Activated CD8-positive, alpha-beta T cell treated with anti-CD3 and anti-CD28 coated beads for 36 hours (primary cell): Measurements from ENCODE around the gene ALKBH2. TPM values are rescaled to one million over a fixed set of nuclear protein-coding genes. Genes with fewer than 3 reads are reported as not detected.

Experiments
- ATAC-seq: fragments of 200-7000 bp; cut with Tn5 transposase; one replicate; pipeline ENCODE4 v1.10.0; 2021; ENCODE audit warnings: mild to moderate bottlenecking, moderate library complexity
- CTCF ChIA-PET: fragments of 350-600 bp; sonication (Branson Sonifier 250); formaldehyde crosslinking; loops from one replicate; lab custom pipeline; 2021; ENCODE audit warnings: antibody characterized with exemption; lab: Charles Lee
- POLR2A ChIA-PET: fragments of 350-600 bp; sonication (Branson Sonifier 250); formaldehyde crosslinking; loops from one replicate; lab custom pipeline; 2021; ENCODE audit warnings: antibody characterized with exemption; lab: Charles Lee
- DNase-seq: peaks from one replicate; pipeline ENCODE4 v3.0.0-alpha.2; 2020
- H3K27ac Mint-ChIP-seq: one replicate; pipeline ENCODE4 v1.8.0; 2021; ENCODE audit warnings: mild to moderate bottlenecking, mixed read lengths
- H3K27me3 Mint-ChIP-seq: one replicate; pipeline ENCODE4 v1.8.0; 2021; ENCODE audit warnings: mixed read lengths
- H3K36me3 Mint-ChIP-seq: one replicate; pipeline ENCODE4 v1.8.0; 2021; ENCODE audit warnings: low read depth, mixed read lengths
- H3K4me1 Mint-ChIP-seq: one replicate; pipeline ENCODE4 v1.8.0; 2021; ENCODE audit warnings: low read depth, mixed read lengths
- H3K4me3 Mint-ChIP-seq: one replicate; pipeline ENCODE4 v1.8.0; 2021; ENCODE audit warnings: mild to moderate bottlenecking, moderate library complexity, mixed read lengths
- H3K9me3 Mint-ChIP-seq: one replicate; pipeline ENCODE4 v1.8.0; 2021; ENCODE audit warnings: mixed read lengths
- CTCF ChIP-seq: fragments of 200-600 bp; IDR thresholded peaks from one replicate; pipeline ENCODE4 v1.8.0; 2022; ENCODE audit warnings: antibody characterized with exemption, mild to moderate bottlenecking
- intact Hi-C: fragments of 100-400 bp; cut with micrococcal nuclease; formaldehyde crosslinking; loops from one replicate; pipeline ENCODE4 v1.10.0; 2022
- total RNA-seq, 2 experiments: library from RNA; stranded (reverse); gene quantifications; one replicate each; pipeline ENCODE4 v1.2.3, GENCODE V29; 2021

The ALKBH2 gene
- total RNA-seq, 2 experiments from 2014 or later: 35.6 to 37.8 TPM

- no peaks in the 10 kb centered on the region for H3K9me3 Mint-ChIP-seq
- intact Hi-C loops: no loop called here
- ATAC-seq: peak; percentile 86
- peaks cover 19% of the 10 kb centered on the region for H3K36me3 Mint-ChIP-seq
- H3K4me3 Mint-ChIP-seq: peak overlapping the region; percentile 59
- no peak for TF ChIP-seq CTCF
- peak; percentile 51 for DNase-seq
- peak overlapping the region; percentile 55 for H3K27ac Mint-ChIP-seq
- ChIA-PET POLR2A (interaction anchor here (0.7 to 1.5 kb wide), 4 partner anchors 9 to 126 kb away, joined by 3 to 6 read pairs (median 4); partner anchors contain the start of gene USP30), CTCF (interaction anchor here (0.7 to 3.2 kb wide), 18 partner anchors 9 to 353 kb away, joined by 3 to 30 read pairs (median 4); partner anchors contain the start of gene UNG)
- no peaks in the 10 kb centered on the region for H3K27me3 Mint-ChIP-seq
- H3K4me1 Mint-ChIP-seq: peaks cover 23% of the 10 kb centered on the region
Observed at GRCh38 chr12:109110988-109111495, 17.8 kb upstream of the ALKBH2 start.

- H3K4me3 Mint-ChIP-seq: no peak overlapping the region
- CTCF ChIA-PET: interaction anchor here (0.9 to 3.2 kb wide), 3 partner anchors 10 to 159 kb away, joined by 3 to 30 read pairs (median 4); no protein-coding TSS in a partner anchor
- DNase-seq (no peak), ATAC-seq (no peak)
- peaks cover 28% of the 10 kb centered on the region for H3K36me3 Mint-ChIP-seq
- intact Hi-C loops: loop anchor here (5.0 kb wide), 1 partner anchor 282 kb away; no protein-coding TSS in a partner anchor
- no peak overlapping the region for H3K27ac Mint-ChIP-seq
- H3K9me3 Mint-ChIP-seq: no peaks in the 10 kb centered on the region
- peaks cover 13% of the 10 kb centered on the region for H3K4me1 Mint-ChIP-seq
- H3K27me3 Mint-ChIP-seq: no peaks in the 10 kb centered on the region
- POLR2A ChIA-PET: interaction anchor here (0.7 to 1.3 kb wide), 3 partner anchors 9 to 11 kb away, joined by 3 to 6 read pairs (median 3); no protein-coding TSS in a partner anchor
- TF ChIP-seq CTCF: no peak
Observed at GRCh38 chr12:109109746-109110350, 16.6 kb upstream of the ALKBH2 start.

GRCh38 chr12:109105176-109105575 is 11.9 kb upstream of the ALKBH2 start:
- H3K36me3 Mint-ChIP-seq: peaks cover 50% of the 10 kb centered on the region
- H3K4me3 Mint-ChIP-seq: no peak overlapping the region
- no peaks in the 10 kb centered on the region for H3K27me3 Mint-ChIP-seq
- H3K9me3 Mint-ChIP-seq: no peaks in the 10 kb centered on the region
- H3K4me1 Mint-ChIP-seq: peaks cover 9% of the 10 kb centered on the region
- ATAC-seq: no peak
- DNase-seq: no peak
- intact Hi-C loops: loop anchor here (5.0 kb wide), 1 partner anchor 287 kb away; no protein-coding TSS in a partner anchor
- ChIA-PET POLR2A (interaction anchor here (0.6 kb wide), 1 partner anchor 338 kb away, joined by 3 read pairs; no protein-coding TSS in a partner anchor), CTCF (no interaction called here)
- H3K27ac Mint-ChIP-seq: no peak overlapping the region
- TF ChIP-seq CTCF: no peak

GRCh38 chr12:109102491-109102890 is 9.2 kb upstream of the ALKBH2 start:
- H3K27me3 Mint-ChIP-seq: no peaks in the 10 kb centered on the region
- intact Hi-C loops: no loop called here
- H3K36me3 Mint-ChIP-seq: peaks cover 55% of the 10 kb centered on the region
- H3K4me3 Mint-ChIP-seq: no peak overlapping the region
- DNase-seq: no peak
- peaks cover 22% of the 10 kb centered on the region for H3K4me1 Mint-ChIP-seq
- ChIA-PET POLR2A (interaction anchor here (0.7 to 1.4 kb wide), 2 partner anchors 9 to 13 kb away, joined by 3 to 6 read pairs; no protein-coding TSS in a partner anchor), CTCF (interaction anchor here (1.6 kb wide), 1 partner anchor 10 kb away, joined by 6 read pairs; no protein-coding TSS in a partner anchor)
- ATAC-seq: no peak
- H3K9me3 Mint-ChIP-seq: no peaks in the 10 kb centered on the region
- no peak for TF ChIP-seq CTCF
- no peak overlapping the region for H3K27ac Mint-ChIP-seq
